K562 (cell line): ENCODE results near the gene PRTFDC1. TPM values are rescaled to one million over a fixed set of nuclear protein-coding genes. Genes with fewer than 3 reads are reported as not detected.

Source experiments
- ATAC-seq: fragments of 200-7000 bp; cut with Tn5 transposase; 3 replicates; pipeline ENCODE4 v1.9.1; 2020; ENCODE audit warnings: moderate library complexity
- BruUV-seq: library from RNA; stranded (reverse); fragments of 400-500 nt; replicated peaks from 2 replicates; lab custom pipeline; 2021; lab: Mats Ljungman, UMichigan
- CTCF ChIA-PET: fragments of 300-600 bp; formaldehyde crosslinking; extraction: SDS; loops from one replicate; lab custom pipeline; 2021; ENCODE audit warnings: low intra/inter-chr PET ratio; lab: Yijun Ruan, JAX
- POLR2A ChIA-PET: fragments of 300-600, 350-650 bp; sonication (Branson Sonifier 250); formaldehyde crosslinking; extraction: SDS; loops from one replicate; lab custom pipeline; 2021; ENCODE audit warnings: antibody characterized with exemption, inconsistent platforms; lab: Yijun Ruan, JAX
- DNase-seq, 4 experiments: peaks; one replicate each; pipeline versions ENCODE4 v3.0.0 to v3.0.0-alpha.2; 2011 to 2018; ENCODE audit warnings: low spot score in 3 of 4, mixed read lengths in 3 of 4; ENCODE audit errors: extremely low read depth in 1 of 4
- FAIRE-seq: peaks from 2 replicates; lab custom pipeline; 2011; peaks lifted over from hg19 to GRCh38; lab: Jason Lieb, UNC
- H2AFZ ChIP-seq: 2 replicates; pipeline ENCODE4 v1.6.0; 2011; ENCODE audit warnings: low read depth, low read length, control low read depth, inconsistent platforms
- H3K27ac ChIP-seq: fragments of 200-600 bp; 3 replicates; pipeline ENCODE4 v1.8.0; 2011; ENCODE audit warnings: low read depth, mild to moderate bottlenecking, control low read depth, inconsistent platforms, low read length, moderate library complexity, mixed read lengths; ENCODE audit errors: extremely low read depth
- H3K27me3 ChIP-seq, 2 experiments: fragments of 300-600 bp in 1 of 2; 2 replicates in 1 of 2; 3 replicates in 1 of 2; pipeline versions ENCODE4 v1.6.0 to v1.8.0; 2011; ENCODE audit warnings: inconsistent platforms in 2 of 2, low read length in 2 of 2, mild to moderate bottlenecking in 1 of 2, mixed read lengths in 1 of 2, moderate library complexity in 1 of 2; ENCODE audit not compliant: control insufficient read depth in 2 of 2, insufficient read depth in 2 of 2
- H3K36me3 ChIP-seq: fragments of 300-600 bp; 3 replicates; pipeline ENCODE4 v1.8.0; 2011; ENCODE audit warnings: mild to moderate bottlenecking, low read length, inconsistent platforms; ENCODE audit not compliant: control insufficient read depth, insufficient read depth
- H3K4me1 ChIP-seq, 2 experiments: fragments of 200-600 bp in 1 of 2; replicated peaks in 1 of 2; 2 replicates in 1 of 2; 3 replicates in 1 of 2; pipeline versions ENCODE4 v1.5.1 to v1.8.0; 2011; ENCODE audit warnings: inconsistent platforms in 2 of 2, low read length in 2 of 2, mild to moderate bottlenecking in 1 of 2, mixed read lengths in 1 of 2, moderate library complexity in 1 of 2; ENCODE audit not compliant: control insufficient read depth in 2 of 2, insufficient read depth in 2 of 2
- H3K4me2 ChIP-seq: 2 replicates; pipeline ENCODE4 v1.6.1; 2011; ENCODE audit warnings: low read length, control low read depth, inconsistent platforms, mixed read lengths; ENCODE audit not compliant: insufficient read depth
- H3K4me3 ChIP-seq: fragments of 200-600 bp; sonication (generic), shearing (Covaris generic); 2 replicates; pipeline ENCODE4 v1.5.1; 2016; ENCODE audit warnings: control low read depth, inconsistent platforms
- H3K79me2 ChIP-seq: fragments of 200-600 bp; 3 replicates; pipeline ENCODE4 v1.8.0; 2011; ENCODE audit warnings: low read length, inconsistent platforms; ENCODE audit not compliant: control insufficient read depth, insufficient read depth
- H3K9ac ChIP-seq, 2 experiments: 2 replicates each; pipeline versions ENCODE4 v1.6.0 to v1.6.1; 2011; ENCODE audit warnings: low read depth in 2 of 2, low read length in 2 of 2, control low read depth in 1 of 2, inconsistent platforms in 1 of 2, mild to moderate bottlenecking in 1 of 2, mixed read lengths in 1 of 2; ENCODE audit not compliant: insufficient read depth in 1 of 2
- H3K9me1 ChIP-seq: one replicate; pipeline ENCODE4 v1.6.0; 2011; ENCODE audit warnings: inconsistent platforms, mild to moderate bottlenecking, low read length, moderate library complexity; ENCODE audit not compliant: control insufficient read depth, insufficient read depth
- H3K9me3 ChIP-seq: replicated peaks from 2 replicates; pipeline ENCODE4 v1.5.1; 2011; ENCODE audit warnings: low read depth, low read length, inconsistent platforms; ENCODE audit not compliant: control insufficient read depth, insufficient read depth
- H4K20me1 ChIP-seq: replicated peaks from 2 replicates; pipeline ENCODE4 v1.6.1; 2011; ENCODE audit warnings: low read length, inconsistent platforms, mixed read lengths; ENCODE audit not compliant: control insufficient read depth, insufficient read depth
- BACH1 ChIP-seq: fragments of 200-800 bp; sonication (Bioruptor generic); IDR thresholded peaks from 2 replicates; pipeline ENCODE4 v1.6.1; 2016; ENCODE audit warnings: missing genetic modification characterization, missing compliant biosample characterization
- EGR1 ChIP-seq: fragments of 450-650 bp; conservative IDR thresholded peaks from 2 replicates; pipeline ENCODE4 v1.6.1; 2017; ENCODE audit warnings: mild to moderate bottlenecking
- WGBS: fragments of 100-300 bp; shearing (Covaris generic); methylation state at CpG from one replicate; pipeline ENCODE4 v1.1.6; 2016; ENCODE audit warnings: low coverage, mixed read lengths; ENCODE audit not compliant: insufficient coverage; ENCODE audit errors: missing lambda C conversion rate; 5-methylcytosine and 5-hydroxymethylcytosine counted together
- in situ Hi-C: fragments of 300-500 bp; cut with MboI; formaldehyde crosslinking; loops from 4 replicates; pipeline ENCODE4 v1.15.0; 2018; ENCODE audit warnings: inconsistent platforms, mixed read lengths
- intact Hi-C: fragments of 100-400 bp; cut with micrococcal nuclease; formaldehyde crosslinking; loops from 2 replicates; pipeline ENCODE4 v1.14.2; 2022
- polyA plus RNA-seq, 8 experiments: library from polyadenylated mRNA; depleted of rRNA in 4 of 8; stranded (reverse) in 5 of 8; unstranded in 3 of 8; fragments of >200 nt; fragmentation: Nextera tagmentation in 2 of 8; fragmentation: Illumina TruSeq in 1 of 8; extraction: Ambion mirVana in 2 of 8; extraction: Trizol in 1 of 8; gene quantifications; 2 replicates each; pipeline versions ENCODE4 v1.2.1 to v1.2.3, GENCODE V29; 2011 to 2014; ENCODE audit warnings: inconsistent platforms in 1 of 8, missing spikeins in 1 of 8
- total RNA-seq, 7 experiments: library from RNA; depleted of rRNA in 6 of 7; stranded (reverse); fragments of >200 nt in 6 of 7; fragmentation: Illumina TruSeq in 2 of 7; extraction: Trizol in 2 of 7; gene quantifications; 2 replicates each; pipeline versions ENCODE4 v1.2.1 to v1.2.3, GENCODE V29; 2011 to 2021; ENCODE audit warnings: low replicate concordance in 1 of 7

Gene PRTFDC1
- total and polyA plus RNA-seq, 9 of the 15 experiments (the other 6 are each of a cell fraction or from before 2014, with no cell fraction given): 7.0 to 27.6 (median 10.0) TPM

- BruUV-seq: no TSS peak
- Histone ChIP-seq H3K9me1 (no peaks in the 10 kb centered on the region), H3K27ac (no peak overlapping the region), H3K9ac (no peak overlapping the region; a peak in 1 of 4 replicates), H2AFZ (0 out of 2 replicates have a peak overlapping the region, but pooled peaks have one; percentile 9), H3K4me3 (no peak overlapping the region), H4K20me1 (no peaks in the 10 kb centered on the region), H3K4me1 (peaks cover 3 to 10% of the 10 kb centered on the region in 2 experiments; a peak in 2 of 5 replicates), H3K79me2 (no peaks in the 10 kb centered on the region), H3K27me3 (no peaks in the 10 kb centered on the region), H3K36me3 (no peaks in the 10 kb centered on the region), H3K9me3 (no peaks in the 10 kb centered on the region), H3K4me2 (no peak overlapping the region)
- WGBS: 44% methylated on average over 10 of the region's 10 CpGs
- CTCF ChIA-PET: no interaction called here
- TF ChIP-seq EGR1 (peak; percentile 31; the same call in 1 of the 2 replicates), BACH1 (no peak)
- FAIRE-seq (no peak), DNase-seq (peak in 1 of 4 experiments; percentile 30), ATAC-seq (peak; percentile 64)
- intact Hi-C loops (no loop called here), in situ Hi-C loops (no loop called here)
- POLR2A ChIA-PET: interaction anchor here (0.6 to 1.3 kb wide), 5 partner anchors 8 to 284 kb away, joined by 3 to 8 read pairs (median 3); no protein-coding TSS in a partner anchor
Measured at GRCh38 chr10:24858288-24859270, 93.8 kb downstream of the PRTFDC1 start.
